Peyer's patch (tissue), 4 donors: ENCODE measurements around the gene SOX8. TPM values are rescaled to one million over a fixed set of nuclear protein-coding genes. Genes with fewer than 3 reads are reported as not detected.

ENCODE experiments used
- DNase-seq, 3 donors: peaks; one replicate each; pipeline ENCODE4 v3.0.0-alpha.2; 2017 to 2019
- H3K27ac ChIP-seq, 4 donors: fragments of 200-600 bp; sonication (generic); one replicate each; pipeline ENCODE4 v1.5.1; 2016 to 2019
- H3K27me3 ChIP-seq, 2 donors: fragments of 200-600 bp; sonication (generic); one replicate each; pipeline ENCODE4 v1.5.1; 2019
- H3K36me3 ChIP-seq, 3 donors: fragments of 200-600 bp; sonication (generic); one replicate each; pipeline ENCODE4 v1.5.1; 2016 to 2019
- H3K4me1 ChIP-seq, 4 donors: fragments of 200-600 bp; sonication (generic); one replicate each; pipeline ENCODE4 v1.5.1; 2016 to 2019
- H3K4me3 ChIP-seq, 4 donors: fragments of 200-600 bp; sonication (generic); 1 replicate in 3 of 4; 2 replicates in 1 of 4; pipeline ENCODE4 v1.5.1; 2016 to 2019; ENCODE audit warnings: mild to moderate bottlenecking in 1 of 4
- H3K9me3 ChIP-seq, 4 donors: fragments of 200-600 bp; sonication (generic); one replicate each; pipeline ENCODE4 v1.5.1; 2016 to 2019; ENCODE audit warnings: mild to moderate bottlenecking in 1 of 4
- POLR2A ChIP-seq, 2 donors: fragments of 450-650 bp; IDR thresholded peaks; one replicate each; pipeline ENCODE4 v1.5.1; 2017; ENCODE audit warnings: antibody characterized with exemption in 2 of 2, mild to moderate bottlenecking in 2 of 2, moderate library complexity in 2 of 2
- total RNA-seq, 4 donors: library from RNA; depleted of rRNA; stranded (reverse); fragments of >200 nt; gene quantifications; one replicate each; pipeline ENCODE4 v1.1.0, GENCODE V29; 2016
- TF ChIP-seq, protein P1 (sequence below), 6 experiments: fragments of 450-650 bp in 4 of 6; fragments of 200-600 bp in 2 of 6; sonication (generic) in 1 of 6; IDR thresholded peaks; one replicate each; pipeline ENCODE4 v1.5.1; 2017 to 2019; ENCODE audit warnings: antibody characterized with exemption in 6 of 6, mild to moderate bottlenecking in 3 of 6, moderate library complexity in 1 of 6

The SOX8 gene
- total RNA-seq, result 1 to 10 TPM in 2 of 4 donors, under 1 TPM in 1, not detected in 1; 0.27 to 3.3 (median 1.1) TPM

DNA sequence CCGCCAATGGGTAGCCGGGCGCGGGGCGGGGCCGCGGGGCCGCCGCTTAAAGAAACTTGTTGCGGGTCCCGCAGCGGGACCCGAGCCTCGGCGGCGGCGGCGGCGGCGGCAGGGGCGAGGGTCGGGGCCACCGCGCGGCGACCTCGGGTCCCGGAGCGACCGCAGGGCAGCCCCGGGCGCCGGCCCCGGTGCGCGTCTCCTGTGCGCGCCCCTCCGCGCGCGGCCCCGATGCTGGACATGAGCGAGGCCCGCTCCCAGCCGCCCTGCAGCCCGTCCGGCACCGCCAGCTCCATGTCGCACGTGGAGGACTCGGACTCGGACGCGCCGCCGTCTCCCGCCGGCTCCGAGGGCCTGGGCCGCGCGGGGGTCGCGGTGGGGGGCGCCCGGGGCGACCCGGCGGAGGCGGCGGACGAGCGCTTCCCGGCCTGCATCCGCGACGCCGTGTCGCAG lies at the start of gene SOX8:
Gene SOX8 (plus strand): TSS at position 76 of the 450 bp plus-strand sequence. CDS start 153 bp downstream, at position 229.
- no peaks in the 10 kb centered on the region for H3K9me3 ChIP-seq
- DNase-seq, result no peak
- H3K4me1 ChIP-seq, result peaks cover 0 to 21% (median 10%) of the 10 kb centered on the region in 4 donors
- H3K27ac ChIP-seq, result peak within 1 kb of the TSS in 1 of 4 donors; percentile 38
- H3K4me3 ChIP-seq, result peak within 1 kb of the TSS; percentile 31 to 64 (median 56)
- TF ChIP-seq, protein P1, sequence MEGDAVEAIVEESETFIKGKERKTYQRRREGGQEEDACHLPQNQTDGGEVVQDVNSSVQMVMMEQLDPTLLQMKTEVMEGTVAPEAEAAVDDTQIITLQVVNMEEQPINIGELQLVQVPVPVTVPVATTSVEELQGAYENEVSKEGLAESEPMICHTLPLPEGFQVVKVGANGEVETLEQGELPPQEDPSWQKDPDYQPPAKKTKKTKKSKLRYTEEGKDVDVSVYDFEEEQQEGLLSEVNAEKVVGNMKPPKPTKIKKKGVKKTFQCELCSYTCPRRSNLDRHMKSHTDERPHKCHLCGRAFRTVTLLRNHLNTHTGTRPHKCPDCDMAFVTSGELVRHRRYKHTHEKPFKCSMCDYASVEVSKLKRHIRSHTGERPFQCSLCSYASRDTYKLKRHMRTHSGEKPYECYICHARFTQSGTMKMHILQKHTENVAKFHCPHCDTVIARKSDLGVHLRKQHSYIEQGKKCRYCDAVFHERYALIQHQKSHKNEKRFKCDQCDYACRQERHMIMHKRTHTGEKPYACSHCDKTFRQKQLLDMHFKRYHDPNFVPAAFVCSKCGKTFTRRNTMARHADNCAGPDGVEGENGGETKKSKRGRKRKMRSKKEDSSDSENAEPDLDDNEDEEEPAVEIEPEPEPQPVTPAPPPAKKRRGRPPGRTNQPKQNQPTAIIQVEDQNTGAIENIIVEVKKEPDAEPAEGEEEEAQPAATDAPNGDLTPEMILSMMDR (IDR thresholded peaks at IDR 0.05), result no peak
- no peak for TF ChIP-seq POLR2A (IDR thresholded peaks at IDR 0.05)
- no peaks in the 10 kb centered on the region for H3K36me3 ChIP-seq
- H3K27me3 ChIP-seq, result peaks cover 0 to 22% of the 10 kb centered on the region in 2 donors

- H3K36me3 ChIP-seq, result peaks cover 0 to 21% (median 0%) of the 10 kb centered on the region in 3 donors
- no peak for TF ChIP-seq POLR2A (IDR thresholded peaks at IDR 0.05)
- TF ChIP-seq, protein P1 (IDR thresholded peaks at IDR 0.05), result no peak
- H3K27me3 ChIP-seq, result no peaks in the 10 kb centered on the region
- no peak overlapping the region for H3K4me3 ChIP-seq
- no peak overlapping the region for H3K27ac ChIP-seq
- no peaks in the 10 kb centered on the region for H3K4me1 ChIP-seq
- no peak for DNase-seq
- no peaks in the 10 kb centered on the region for H3K9me3 ChIP-seq
Observed at GRCh38 chr16:932831-933330, 48.7 kb upstream of the SOX8 start.

DNA sequence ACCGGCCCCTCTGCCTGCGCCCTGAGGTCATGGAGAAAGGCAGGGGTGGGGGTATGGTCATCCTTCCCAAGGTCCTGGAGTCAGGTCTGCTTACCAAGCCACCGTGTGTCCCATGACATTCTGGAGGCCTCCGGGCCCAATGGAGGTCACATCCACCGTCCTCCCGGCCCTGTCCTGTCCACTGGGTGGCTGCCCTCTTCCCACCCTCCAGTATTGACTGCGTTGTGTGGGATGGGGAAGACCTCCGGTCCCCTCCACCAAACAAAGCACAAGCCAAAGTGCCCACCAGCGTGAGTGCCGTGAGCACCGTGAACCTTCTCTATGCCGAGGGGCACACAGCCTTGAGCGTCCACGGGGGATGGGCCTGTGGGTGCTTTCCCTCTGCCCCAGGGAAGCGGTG lies 48.0 kb upstream of the SOX8 start:
- TF ChIP-seq, protein P1 (IDR thresholded peaks at IDR 0.05), result no peak
- no peak for TF ChIP-seq POLR2A (IDR thresholded peaks at IDR 0.05)
- Histone ChIP-seq H3K4me3 (no peak overlapping the region), H3K36me3 (peaks cover 0 to 21% (median 0%) of the 10 kb centered on the region in 3 donors), H3K4me1 (no peaks in the 10 kb centered on the region), H3K27me3 (no peaks in the 10 kb centered on the region), H3K9me3 (no peaks in the 10 kb centered on the region), H3K27ac (no peak overlapping the region)
- no peak for DNase-seq

DNA sequence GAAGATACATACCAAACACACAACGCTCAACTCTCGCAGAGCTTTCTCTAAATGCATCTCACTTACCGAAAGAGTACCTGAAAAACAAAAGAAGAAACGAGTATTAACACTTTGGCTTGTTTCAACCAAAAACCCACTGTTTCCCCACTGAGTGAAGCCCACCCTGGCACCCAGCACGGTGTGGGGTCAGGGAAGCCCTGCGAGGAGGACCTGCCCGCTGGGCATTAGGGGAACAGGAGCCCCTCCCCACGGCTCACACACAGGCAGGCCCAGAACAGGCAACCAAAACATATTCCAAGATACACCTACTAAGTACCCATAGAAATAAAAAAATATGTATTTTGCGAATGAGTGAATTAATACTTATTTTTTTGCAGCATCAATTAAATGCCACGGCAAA lies 47.4 kb upstream of the SOX8 start:
- no peak for TF ChIP-seq POLR2A (IDR thresholded peaks at IDR 0.05)
- TF ChIP-seq, protein P1 (IDR thresholded peaks at IDR 0.05), result no peak
- no peak for DNase-seq
- Histone ChIP-seq H3K27me3 (no peaks in the 10 kb centered on the region), H3K4me3 (no peak overlapping the region), H3K4me1 (no peaks in the 10 kb centered on the region), H3K36me3 (peaks cover 0 to 21% (median 0%) of the 10 kb centered on the region in 3 donors), H3K27ac (no peak overlapping the region), H3K9me3 (no peaks in the 10 kb centered on the region)

- TF ChIP-seq, protein P1 (IDR thresholded peaks at IDR 0.05), result no peak
- no peak for TF ChIP-seq POLR2A (IDR thresholded peaks at IDR 0.05)
- DNase-seq, result no peak
- H3K36me3 ChIP-seq, result peaks cover 0 to 21% (median 0%) of the 10 kb centered on the region in 3 donors
- H3K4me3 ChIP-seq, result no peak overlapping the region
- H3K27ac ChIP-seq, result no peak overlapping the region
- H3K9me3 ChIP-seq, result no peaks in the 10 kb centered on the region
- no peaks in the 10 kb centered on the region for H3K27me3 ChIP-seq
- H3K4me1 ChIP-seq, result no peaks in the 10 kb centered on the region
Observed at GRCh38 chr16:935684-936083, 45.9 kb upstream of the SOX8 start.
